ENCODE data around the gene TENT4A.
A peak's percentile ranks its signal among the peaks of the same experiment; 100 is the strongest.

The TENT4A gene

GRCh38 chr5:6711409-6712141, 1.7 kb upstream of the TENT4A start:
- no peak for TF ChIP-seq CTCF (conservative IDR thresholded peaks at IDR 0.05; ENCODE audit: low read depth, low read length)
- peak overlapping the region; percentile 65 for H3K4me3 ChIP-seq (ENCODE audit: low read length)
- DNase-seq (ENCODE audit: low read depth): no peak

- DNase-seq (ENCODE audit: low read depth): no peak
- peak overlapping the region; percentile 65 for H3K4me3 ChIP-seq (ENCODE audit: low read length)
- TF ChIP-seq CTCF (conservative IDR thresholded peaks at IDR 0.05; ENCODE audit: low read depth, low read length): no peak
Observed at GRCh38 chr5:6712142-6712576, 1.1 kb upstream of the TENT4A start.

- no peak for TF ChIP-seq CTCF (conservative IDR thresholded peaks at IDR 0.05; ENCODE audit: low read depth, low read length)
- DNase-seq (ENCODE audit: low read depth): peak; percentile 80
- peak overlapping the region; percentile 65 for H3K4me3 ChIP-seq (ENCODE audit: low read length)
Observed at GRCh38 chr5:6712577-6713273, 507 bp upstream of the TENT4A start.

- peak overlapping the region; percentile 53 for H3K4me3 ChIP-seq (ENCODE audit: low read length)
- TF ChIP-seq CTCF (conservative IDR thresholded peaks at IDR 0.05; ENCODE audit: low read depth, low read length): no peak
- DNase-seq (ENCODE audit: low read depth): no peak
Observed at GRCh38 chr5:6714226-6715041, 1.2 kb downstream of the TENT4A start.

GRCh38 chr5:6715271-6715670, 2.0 kb downstream of the TENT4A start:
- no peak for DNase-seq (ENCODE audit: low read depth)
- H3K4me3 ChIP-seq (ENCODE audit: low read length): peak overlapping the region; percentile 53
- no peak for TF ChIP-seq CTCF (conservative IDR thresholded peaks at IDR 0.05; ENCODE audit: low read depth, low read length)

GRCh38 chr5:6715758-6716628, 2.8 kb downstream of the TENT4A start:
- no peak for TF ChIP-seq CTCF (conservative IDR thresholded peaks at IDR 0.05; ENCODE audit: low read depth, low read length)
- peak overlapping the region; percentile 53 for H3K4me3 ChIP-seq (ENCODE audit: low read length)
- no peak for DNase-seq (ENCODE audit: low read depth)
